SU-DHL-6 (cell line): ENCODE results near the gene CD8B.

Experiments
- H2AFZ ChIP-seq: fragments of 200-600 bp; sonication (generic); 2 replicates; pipeline ENCODE4 v1.6.1; 2014; ENCODE audit warnings: low read depth, mild to moderate bottlenecking, moderate library complexity, mixed read lengths, antibody characterized with exemption, low read length; ENCODE audit not compliant: severe bottlenecking
- H3F3A ChIP-seq: fragments of 200-600 bp; shearing (Covaris generic); 2 replicates; pipeline ENCODE4 v1.6.0; 2016; ENCODE audit warnings: antibody characterized with exemption, mild to moderate bottlenecking; ENCODE audit not compliant: insufficient read depth
- H3K27ac ChIP-seq: fragments of 200-600 bp; sonication (generic); 2 replicates; pipeline ENCODE4 v1.5.1; 2016; ENCODE audit warnings: low read depth, mild to moderate bottlenecking, low read length, moderate library complexity, mixed read lengths
- H3K27me3 ChIP-seq: fragments of 200-600 bp; sonication (generic), shearing (Covaris generic); 2 replicates; pipeline ENCODE4 v1.6.0; 2014; ENCODE audit warnings: mild to moderate bottlenecking, low read length
- H3K36me3 ChIP-seq: fragments of 200-600 bp; sonication (generic); 2 replicates; pipeline ENCODE4 v1.6.1; 2014; ENCODE audit warnings: mild to moderate bottlenecking, low read length, mixed read lengths
- H3K4me2 ChIP-seq: fragments of 300-600, 200-600 bp; shearing (Covaris generic), sonication (generic); 2 replicates; pipeline ENCODE4 v1.6.0; 2014; ENCODE audit warnings: low read length, low read depth, mild to moderate bottlenecking; ENCODE audit not compliant: poor library complexity, severe bottlenecking
- H3K4me3 ChIP-seq: fragments of 200-600 bp; sonication (generic); 2 replicates; pipeline ENCODE4 v1.5.1; 2014; ENCODE audit warnings: antibody characterized with exemption, low read length, mild to moderate bottlenecking, mixed read lengths; ENCODE audit not compliant: insufficient read depth, poor library complexity, severe bottlenecking
- H3K79me2 ChIP-seq: fragments of 200-600 bp; sonication (generic); 2 replicates; pipeline ENCODE4 v1.6.1; 2014; ENCODE audit warnings: mild to moderate bottlenecking, low read length, moderate library complexity; ENCODE audit not compliant: insufficient read depth
- H3K9ac ChIP-seq: fragments of 200-600 bp; sonication (generic); 2 replicates; pipeline ENCODE4 v1.7.0; 2014; ENCODE audit warnings: mild to moderate bottlenecking, low read length
- H3K9me2 ChIP-seq: fragments of 200-600 bp; sonication (generic); replicated peaks from 2 replicates; pipeline ENCODE4 v1.6.1; 2014; ENCODE audit warnings: low read length; ENCODE audit not compliant: insufficient read depth
- H3K9me3 ChIP-seq: fragments of 200-600 bp; sonication (generic); 2 replicates; pipeline ENCODE4 v1.6.1; 2014; ENCODE audit warnings: low read length, mixed read lengths; ENCODE audit not compliant: insufficient read depth
- H4K20me1 ChIP-seq: fragments of 200-600 bp; sonication (generic); 2 replicates; pipeline ENCODE4 v1.6.1; 2014; ENCODE audit warnings: low read depth, mild to moderate bottlenecking, antibody characterized with exemption, low read length, moderate library complexity, mixed read lengths
- CTCF ChIP-seq: fragments of 200-600 bp; sonication (generic); IDR thresholded peaks from one replicate; pipeline ENCODE4 v1.5.1; 2017; ENCODE audit warnings: antibody characterized with exemption, mild to moderate bottlenecking, low read length, moderate library complexity; ENCODE audit not compliant: insufficient read depth, poor library complexity, severe bottlenecking
- EZH2phosphoT487 ChIP-seq: fragments of 200-600 bp; sonication (generic), shearing (Covaris generic); conservative IDR thresholded peaks from 2 replicates; pipeline ENCODE4 v1.6.1; 2018; ENCODE audit warnings: mild to moderate bottlenecking, antibody characterized with exemption, low read length, moderate library complexity, mixed read lengths

The CD8B gene

GRCh38 chr2:86818957-86819356 is 42.7 kb downstream of the CD8B start:
- no peaks in the 10 kb centered on the region for H4K20me1 ChIP-seq
- H3K79me2 ChIP-seq, result no peaks in the 10 kb centered on the region
- no peaks in the 10 kb centered on the region for H3K9me2 ChIP-seq
- H3K9ac ChIP-seq, result no peak overlapping the region
- no peaks in the 10 kb centered on the region for H3K9me3 ChIP-seq
- TF ChIP-seq EZH2phosphoT487 (no peak), CTCF (no peak)
- no peaks in the 10 kb centered on the region for H3F3A ChIP-seq
- no peak overlapping the region for H2AFZ ChIP-seq
- no peaks in the 10 kb centered on the region for H3K27me3 ChIP-seq
- no peak overlapping the region for H3K4me2 ChIP-seq
- no peaks in the 10 kb centered on the region for H3K36me3 ChIP-seq
- no peak overlapping the region for H3K27ac ChIP-seq
- no peak overlapping the region for H3K4me3 ChIP-seq

- no peaks in the 10 kb centered on the region for H3K9me2 ChIP-seq
- TF ChIP-seq EZH2phosphoT487 (no peak), CTCF (no peak)
- H3K27ac ChIP-seq, result no peak overlapping the region
- H3K79me2 ChIP-seq, result no peaks in the 10 kb centered on the region
- H4K20me1 ChIP-seq, result no peaks in the 10 kb centered on the region
- no peak overlapping the region for H3K9ac ChIP-seq
- no peaks in the 10 kb centered on the region for H3F3A ChIP-seq
- H2AFZ ChIP-seq, result no peak overlapping the region
- no peaks in the 10 kb centered on the region for H3K9me3 ChIP-seq
- H3K36me3 ChIP-seq, result no peaks in the 10 kb centered on the region
- H3K4me2 ChIP-seq, result no peak overlapping the region
- no peak overlapping the region for H3K4me3 ChIP-seq
- H3K27me3 ChIP-seq, result no peaks in the 10 kb centered on the region
Observed at GRCh38 chr2:86818114-86818801, 43.4 kb downstream of the CD8B start.

- H3K36me3 ChIP-seq, result no peaks in the 10 kb centered on the region
- H3F3A ChIP-seq, result no peaks in the 10 kb centered on the region
- no peak overlapping the region for H3K9ac ChIP-seq
- H3K79me2 ChIP-seq, result no peaks in the 10 kb centered on the region
- H3K9me3 ChIP-seq, result no peaks in the 10 kb centered on the region
- H3K9me2 ChIP-seq, result no peaks in the 10 kb centered on the region
- no peak overlapping the region for H3K27ac ChIP-seq
- H3K27me3 ChIP-seq, result no peaks in the 10 kb centered on the region
- H3K4me3 ChIP-seq, result no peak overlapping the region
- no peaks in the 10 kb centered on the region for H4K20me1 ChIP-seq
- H3K4me2 ChIP-seq, result no peak overlapping the region
- no peak overlapping the region for H2AFZ ChIP-seq
- TF ChIP-seq CTCF, result no peak
- no peak for TF ChIP-seq EZH2phosphoT487
Observed at GRCh38 chr2:86815611-86816010, 46.1 kb downstream of the CD8B start.
